Measurements from ENCODE around the gene ORAI2. TPM values are rescaled to one million over a fixed set of nuclear protein-coding genes. Genes with fewer than 3 reads are reported as not detected.
A peak's percentile ranks its signal among the peaks of the same experiment; 100 is the strongest.
"Not testable (repeated sequence)": the region's sequence is repeated elsewhere in the genome, so short reads cannot be mapped to it uniquely, and the experiment has no call there.

The ORAI2 gene
- total and polyA plus RNA-seq, 10 of the 15 experiments (the other 5 are each of a cell fraction or from before 2014, with no cell fraction given) = 5.8 to 111 (median 46.9) TPM

DNA sequence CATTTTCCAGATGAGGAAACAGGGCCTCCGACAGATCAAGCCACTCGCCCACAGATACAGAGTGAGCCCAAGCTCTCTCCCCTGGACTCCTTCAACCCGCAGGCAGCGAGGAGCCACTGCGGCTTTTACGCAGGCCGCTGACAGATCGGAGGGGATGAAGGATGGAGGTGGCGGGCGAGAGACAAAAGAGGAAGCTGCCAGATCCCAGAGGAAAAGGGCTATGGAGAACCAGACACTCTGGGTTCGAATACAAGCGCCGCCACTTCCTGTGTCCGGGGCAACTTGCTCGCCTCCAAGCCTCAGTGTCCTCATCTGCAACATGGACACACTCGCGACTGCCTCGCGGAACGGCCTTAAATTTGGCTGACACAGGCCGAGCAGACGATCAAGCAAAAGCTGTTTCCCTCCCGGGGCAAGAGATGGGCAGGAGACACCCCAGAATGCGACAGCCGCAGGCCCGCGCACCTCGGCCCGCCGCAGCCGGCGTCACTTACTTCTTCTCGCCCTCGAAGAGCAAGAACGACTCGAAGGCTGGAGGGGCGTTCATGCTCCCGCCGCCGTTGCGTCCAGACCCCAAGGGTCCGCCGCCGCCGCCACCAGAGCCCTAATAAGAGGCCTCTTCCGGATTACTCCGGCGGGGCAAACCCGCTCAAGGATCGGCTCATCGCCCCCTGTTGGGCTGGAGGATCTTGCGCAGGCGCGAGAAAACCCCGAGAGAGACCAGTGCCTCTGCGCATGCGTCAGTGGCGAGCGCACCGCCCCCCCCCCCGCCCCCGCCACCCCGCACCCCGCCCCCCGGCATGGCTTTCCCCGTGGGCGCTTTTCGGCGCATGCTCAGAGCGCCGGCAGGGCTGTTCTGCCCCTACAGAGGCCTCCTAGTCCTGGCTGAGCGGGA, 45.2 kb downstream of the ORAI2 start, which contains the start of gene POLR2J (continued):
- TF ChIP-seq, protein P1, sequence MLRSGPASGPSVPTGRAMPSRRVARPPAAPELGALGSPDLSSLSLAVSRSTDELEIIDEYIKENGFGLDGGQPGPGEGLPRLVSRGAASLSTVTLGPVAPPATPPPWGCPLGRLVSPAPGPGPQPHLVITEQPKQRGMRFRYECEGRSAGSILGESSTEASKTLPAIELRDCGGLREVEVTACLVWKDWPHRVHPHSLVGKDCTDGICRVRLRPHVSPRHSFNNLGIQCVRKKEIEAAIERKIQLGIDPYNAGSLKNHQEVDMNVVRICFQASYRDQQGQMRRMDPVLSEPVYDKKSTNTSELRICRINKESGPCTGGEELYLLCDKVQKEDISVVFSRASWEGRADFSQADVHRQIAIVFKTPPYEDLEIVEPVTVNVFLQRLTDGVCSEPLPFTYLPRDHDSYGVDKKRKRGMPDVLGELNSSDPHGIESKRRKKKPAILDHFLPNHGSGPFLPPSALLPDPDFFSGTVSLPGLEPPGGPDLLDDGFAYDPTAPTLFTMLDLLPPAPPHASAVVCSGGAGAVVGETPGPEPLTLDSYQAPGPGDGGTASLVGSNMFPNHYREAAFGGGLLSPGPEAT (IDR thresholded peaks at IDR 0.05; ENCODE audit: low read depth) = 0 out of 2 replicates have a peak, but pooled peaks have one; percentile 20
- TF ChIP-seq CBFB (IDR thresholded peaks at IDR 0.05; ENCODE audit: low read depth) = 0 out of 2 replicates have a peak, but pooled peaks have one; percentile 27
- peak; percentile 18; the same call in 1 of the 2 replicates for TF ChIP-seq BACH1 (IDR thresholded peaks at IDR 0.05; ENCODE audit: borderline replicate concordance)
- 0 out of 2 replicates have a peak, but pooled peaks have one; percentile 22 for TF ChIP-seq IKZF1 (conservative IDR thresholded peaks at IDR 0.05)
- TF ChIP-seq BHLHE40 (IDR thresholded peaks at IDR 0.05; ENCODE audit: borderline replicate concordance in 1 of 2, low read depth in 2 of 2, low read length in 1 of 2) = peak in 1 of 2 experiments; percentile 14; a peak in 1 of 4 replicates
- TF ChIP-seq, protein P2, sequence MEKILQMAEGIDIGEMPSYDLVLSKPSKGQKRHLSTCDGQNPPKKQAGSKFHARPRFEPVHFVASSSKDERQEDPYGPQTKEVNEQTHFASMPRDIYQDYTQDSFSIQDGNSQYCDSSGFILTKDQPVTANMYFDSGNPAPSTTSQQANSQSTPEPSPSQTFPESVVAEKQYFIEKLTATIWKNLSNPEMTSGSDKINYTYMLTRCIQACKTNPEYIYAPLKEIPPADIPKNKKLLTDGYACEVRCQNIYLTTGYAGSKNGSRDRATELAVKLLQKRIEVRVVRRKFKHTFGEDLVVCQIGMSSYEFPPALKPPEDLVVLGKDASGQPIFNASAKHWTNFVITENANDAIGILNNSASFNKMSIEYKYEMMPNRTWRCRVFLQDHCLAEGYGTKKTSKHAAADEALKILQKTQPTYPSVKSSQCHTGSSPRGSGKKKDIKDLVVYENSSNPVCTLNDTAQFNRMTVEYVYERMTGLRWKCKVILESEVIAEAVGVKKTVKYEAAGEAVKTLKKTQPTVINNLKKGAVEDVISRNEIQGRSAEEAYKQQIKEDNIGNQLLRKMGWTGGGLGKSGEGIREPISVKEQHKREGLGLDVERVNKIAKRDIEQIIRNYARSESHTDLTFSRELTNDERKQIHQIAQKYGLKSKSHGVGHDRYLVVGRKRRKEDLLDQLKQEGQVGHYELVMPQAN (conservative IDR thresholded peaks at IDR 0.05) = 0 out of 2 replicates have a peak, but pooled peaks have one; percentile 32

DNA sequence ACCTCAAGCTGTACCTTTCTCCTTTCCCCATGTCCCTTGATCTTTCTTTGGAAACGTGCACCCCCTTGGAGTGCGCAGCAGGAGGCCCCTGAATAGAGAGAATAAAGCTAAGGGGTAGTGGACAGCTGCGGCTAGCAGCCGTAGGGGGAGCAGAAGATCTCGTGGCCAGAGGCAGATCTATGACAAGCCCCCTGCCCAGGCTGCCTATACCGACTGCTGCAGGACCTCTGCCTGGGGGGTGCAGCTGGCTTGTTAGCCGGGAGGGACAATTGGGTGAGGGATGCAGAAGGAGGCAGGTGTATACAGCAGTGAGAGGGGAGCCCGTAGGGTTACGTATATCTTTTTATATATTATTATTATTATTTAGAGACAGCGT, 45.8 kb downstream of the ORAI2 start:
- H3K9me3 ChIP-seq (replicated peaks; ENCODE audit: control insufficient read depth, insufficient read depth, low read length); intact Hi-C loops (cut with micrococcal nuclease; ENCODE audit: unreplicated experiment); H3K4me1 ChIP-seq (ENCODE audit: control insufficient read depth, insufficient read depth, low read length); H3K27ac ChIP-seq (ENCODE audit: control insufficient read depth, insufficient read depth); DNase-seq (ENCODE audit: low read depth, low spot score); H3K9ac ChIP-seq (ENCODE audit: control insufficient read depth, insufficient read depth, low read length); BruUV-seq (replicated peaks); H2AFZ ChIP-seq (ENCODE audit: control insufficient read depth, low read depth, low read length); H3K4me3 ChIP-seq; in situ Hi-C loops (cut with MboI); H4K20me1 ChIP-seq (ENCODE audit: control insufficient read depth, insufficient read depth); FAIRE-seq; H3K4me2 ChIP-seq (ENCODE audit: control insufficient read depth, insufficient read depth); H3K36me3 ChIP-seq (ENCODE audit: control insufficient read depth in 2 of 2, insufficient read depth in 2 of 2, low read length in 1 of 2); RAD21 ChIA-PET (ENCODE audit: unreplicated experiment); H3K27me3 ChIP-seq (replicated peaks in 1 of 2; ENCODE audit: control insufficient read depth in 2 of 2, insufficient read depth in 2 of 2, low read length in 1 of 2); H3K79me2 ChIP-seq (ENCODE audit: control insufficient read depth, insufficient read depth, low read length); SMC1A ChIA-PET (ENCODE audit: uncharacterized antibody, unreplicated experiment); POLR2A ChIA-PET: not testable (repeated sequence)
- CTCF ChIA-PET = interaction anchor here (0.9 to 1.3 kb wide), 2 partner anchors 75 to 200 kb away, joined by 5 to 6 read pairs; no protein-coding TSS in a partner anchor
- ATAC-seq = peak; percentile 43
- 0% methylated on average over 2 of the region's 10 CpGs for WGBS (ENCODE audit: insufficient coverage, insufficient replicate concordance, low lambda C conversion rate, missing lambda C conversion rate)

All from GM12878 (cell line).